Glomerular endothelial cell (primary cell): Measurements from ENCODE around the gene KCNJ10. TPM values are rescaled to one million over a fixed set of nuclear protein-coding genes. Genes with fewer than 3 reads are reported as not detected.
A peak's percentile ranks its signal among the peaks of the same experiment; 100 is the strongest.

Experiments
- DNase-seq: peaks from one replicate; pipeline ENCODE4 v3.0.0-alpha.2; 2011; ENCODE audit warnings: low read depth, low spot score; ENCODE audit errors: extremely low read depth
- total RNA-seq: library from RNA; depleted of rRNA; stranded (reverse); fragments of >200 nt; gene quantifications from 2 replicates; pipeline ENCODE4 v1.2.3, GENCODE V29; 2015

KCNJ10 gene
- total RNA-seq, 1 donor from 2014 or later: not detected

DNA sequence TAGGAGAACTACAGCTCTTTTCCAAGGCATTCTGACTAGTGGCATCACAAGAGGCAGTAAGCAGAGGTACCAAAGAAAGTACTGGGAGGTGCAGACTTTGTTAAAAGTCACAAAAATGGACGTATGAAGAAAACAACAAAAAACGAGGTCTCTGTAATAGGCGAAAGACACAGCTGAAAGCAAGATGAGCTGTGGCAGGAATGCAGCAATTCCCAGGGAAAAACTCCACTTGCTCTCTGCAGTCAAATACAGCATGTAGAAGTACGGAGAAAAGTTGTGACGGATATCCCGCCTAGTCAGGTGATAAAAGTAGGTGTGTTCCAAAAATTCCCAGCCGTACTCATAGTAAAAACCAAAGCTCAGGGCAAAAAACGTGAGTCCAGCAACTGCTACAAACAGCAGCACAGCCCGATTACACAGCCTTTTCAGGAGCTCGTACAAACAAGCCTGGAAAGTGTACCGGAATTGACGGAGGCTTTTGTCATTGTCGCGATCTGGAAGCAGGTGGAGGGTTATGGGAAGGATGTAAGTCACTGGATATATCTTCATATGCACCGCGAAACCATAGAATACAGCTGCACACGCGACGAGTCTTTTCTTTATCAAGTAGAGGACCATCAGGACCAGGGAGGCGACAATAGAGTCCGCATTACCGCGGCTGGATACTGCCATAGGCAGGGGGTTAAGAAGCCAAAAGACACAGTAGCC lies 39.1 kb downstream of the KCNJ10 start:
- DNase-seq: no peak

DNA sequence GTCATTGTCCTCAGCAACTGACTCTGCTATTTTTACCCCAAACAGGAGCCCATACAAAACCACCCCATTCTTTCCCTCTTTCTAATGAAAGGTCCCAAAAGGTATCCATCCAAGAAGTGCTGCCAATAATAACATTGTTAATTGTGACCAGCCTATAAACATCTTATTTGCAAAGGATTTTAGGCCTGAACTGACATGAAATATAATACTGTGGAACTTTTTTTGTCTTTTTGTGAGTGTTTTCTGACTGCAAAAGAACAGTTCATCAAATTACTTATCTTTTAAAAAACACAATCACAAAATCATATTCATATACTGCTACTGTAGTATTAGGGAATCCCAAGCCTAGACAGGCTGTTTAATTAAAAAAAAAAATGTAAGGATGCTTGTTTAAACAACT lies 41.5 kb downstream of the KCNJ10 start:
- DNase-seq: no peak

DNA sequence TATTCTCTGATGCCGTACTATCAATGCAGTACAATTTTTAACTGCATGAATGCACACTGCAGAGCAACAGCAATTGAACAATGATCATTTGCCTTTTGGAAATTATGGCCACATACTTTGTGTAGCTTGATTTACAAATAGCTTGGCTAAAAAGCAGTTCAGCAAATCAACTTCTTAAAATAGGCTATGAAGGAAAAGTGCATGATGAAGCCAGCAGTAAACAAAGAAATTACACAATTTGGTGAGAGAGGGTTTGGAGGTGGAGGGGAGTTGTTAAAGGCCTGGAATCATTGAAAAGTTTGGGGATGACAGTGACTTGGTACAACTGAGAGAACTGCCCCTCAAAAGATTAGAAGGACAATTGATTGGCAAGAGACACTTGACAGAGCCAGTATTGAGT lies 44.6 kb downstream of the KCNJ10 start:
- no peak for DNase-seq

DNA sequence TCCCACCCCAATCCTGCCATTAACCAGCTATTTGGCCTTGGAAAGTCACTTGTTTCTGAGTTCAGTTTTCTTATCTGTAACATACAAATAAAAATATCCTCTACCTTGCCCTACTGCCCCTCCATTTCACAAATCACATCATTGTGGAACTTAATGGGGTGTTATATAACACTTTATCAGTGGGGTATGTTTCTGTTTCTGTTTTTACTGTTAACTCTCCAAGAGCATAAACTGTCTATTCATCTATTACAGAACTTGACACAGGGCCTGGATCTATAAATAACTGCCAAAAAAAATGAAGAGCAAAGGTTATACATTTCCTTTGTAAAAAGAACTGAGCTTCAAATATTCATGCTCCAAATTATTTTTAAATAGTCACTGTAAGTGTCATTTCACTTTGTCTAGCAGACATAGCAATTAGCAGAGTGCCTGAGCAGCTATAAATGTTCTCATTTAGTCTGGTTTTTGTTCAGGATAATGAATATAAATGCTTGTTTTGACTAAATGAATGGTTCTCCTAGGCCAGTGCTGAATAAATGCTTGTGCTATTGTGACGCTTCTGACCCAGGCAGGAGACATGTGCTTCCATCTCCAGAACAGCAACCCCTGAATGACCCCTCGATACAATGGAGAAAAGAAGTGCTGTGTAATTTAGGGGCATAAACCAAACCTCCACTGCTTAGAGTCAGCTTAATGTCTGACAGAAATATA lies 45.6 kb downstream of the KCNJ10 start:
- DNase-seq: no peak

DNA sequence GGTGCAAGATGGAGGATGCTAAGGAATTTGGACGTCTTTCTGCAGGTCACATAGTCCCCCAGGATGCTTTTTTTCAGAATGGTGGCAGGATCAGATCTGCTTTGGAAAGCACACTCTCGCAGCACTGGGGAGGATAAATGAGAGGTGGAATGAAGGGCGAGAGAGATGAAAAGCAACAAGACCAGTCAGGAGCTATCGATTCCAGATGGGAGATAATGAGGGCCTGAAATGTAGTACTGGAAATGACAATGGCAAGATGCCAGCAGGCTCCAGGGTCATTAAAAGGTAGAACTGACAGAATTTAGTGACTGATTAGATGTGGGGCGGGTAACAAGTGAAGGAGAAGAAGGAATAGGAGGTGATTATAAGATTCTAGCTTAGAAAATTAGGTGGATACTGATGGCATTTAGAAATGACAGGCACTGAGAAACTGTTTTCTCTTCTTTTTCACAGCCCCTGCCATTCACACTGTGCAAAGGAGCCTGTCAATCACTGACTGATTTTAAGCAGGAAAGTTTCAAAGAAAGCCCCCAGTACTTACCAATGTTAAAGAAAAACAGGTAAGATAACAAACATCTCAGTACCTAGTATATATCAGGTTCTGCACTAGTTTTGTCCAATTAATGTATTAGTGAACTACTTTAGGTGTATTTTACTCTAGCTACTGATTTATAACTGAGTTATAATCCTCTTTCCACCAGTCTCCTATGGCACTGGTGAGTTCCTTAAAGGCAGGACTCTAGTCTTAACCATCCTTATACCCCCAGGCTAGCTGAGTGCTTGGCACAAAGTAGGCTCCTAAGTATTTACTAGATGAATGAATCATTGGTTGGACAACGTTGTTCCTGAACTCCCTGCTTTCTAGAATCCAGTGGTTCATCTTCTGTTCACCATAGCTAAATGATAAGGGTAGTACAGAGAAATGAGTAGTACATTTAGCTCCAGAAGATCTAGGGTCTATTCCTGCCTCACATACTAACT lies 47.3 kb downstream of the KCNJ10 start:
- DNase-seq: no peak

DNA sequence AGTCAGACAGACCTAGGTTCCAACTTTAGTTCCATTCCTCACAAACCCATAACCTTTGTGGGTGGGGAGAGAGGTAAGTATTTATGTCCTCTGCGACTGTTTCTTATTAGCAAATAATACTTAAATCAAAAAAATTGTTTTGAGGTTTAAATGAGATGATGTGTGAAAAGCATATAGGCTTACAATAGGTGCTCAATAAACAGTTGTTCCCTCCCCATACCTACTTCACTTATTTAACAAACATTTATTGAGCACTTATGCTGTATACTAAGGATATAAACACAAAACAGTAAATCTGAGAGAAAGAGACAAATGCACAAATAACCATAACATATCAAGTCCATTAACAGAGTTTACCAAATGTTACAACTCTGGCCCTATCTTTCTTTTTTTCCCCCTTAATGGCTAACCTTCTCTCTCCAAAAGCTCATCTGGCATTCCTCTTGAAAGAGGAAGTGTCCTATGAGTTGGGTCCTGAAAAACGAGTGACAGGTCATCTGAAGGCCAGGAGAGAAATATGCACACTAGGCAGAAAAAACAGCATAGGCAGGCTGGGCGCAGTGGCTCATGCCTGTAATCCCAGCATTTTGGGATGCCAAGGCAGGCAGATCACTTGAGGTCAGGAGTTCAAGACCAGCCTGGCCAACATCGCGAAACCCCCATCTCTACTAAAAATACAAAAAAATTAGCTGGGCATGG lies 48.4 kb downstream of the KCNJ10 start:
- DNase-seq: no peak

DNA sequence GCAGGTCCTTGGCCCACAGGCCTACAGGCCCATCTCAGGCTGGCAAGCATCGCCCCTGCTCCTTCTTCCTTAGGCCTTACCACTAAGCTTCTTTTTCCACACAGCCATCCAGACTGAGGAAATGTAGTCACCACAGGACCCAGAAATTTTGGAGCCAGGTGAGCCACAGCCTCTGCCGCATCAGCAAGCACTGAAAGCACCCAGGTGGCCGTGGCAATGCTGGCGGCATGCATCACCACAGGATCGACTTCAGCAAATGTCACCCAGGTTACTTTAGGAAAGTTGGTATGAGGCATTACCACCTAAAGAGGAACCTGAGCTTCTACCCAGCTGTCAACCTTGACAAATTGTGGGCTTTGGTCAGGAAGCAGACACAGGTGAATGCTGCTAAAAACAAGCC lies 49.8 kb downstream of the KCNJ10 start:
- DNase-seq: no peak

DNA sequence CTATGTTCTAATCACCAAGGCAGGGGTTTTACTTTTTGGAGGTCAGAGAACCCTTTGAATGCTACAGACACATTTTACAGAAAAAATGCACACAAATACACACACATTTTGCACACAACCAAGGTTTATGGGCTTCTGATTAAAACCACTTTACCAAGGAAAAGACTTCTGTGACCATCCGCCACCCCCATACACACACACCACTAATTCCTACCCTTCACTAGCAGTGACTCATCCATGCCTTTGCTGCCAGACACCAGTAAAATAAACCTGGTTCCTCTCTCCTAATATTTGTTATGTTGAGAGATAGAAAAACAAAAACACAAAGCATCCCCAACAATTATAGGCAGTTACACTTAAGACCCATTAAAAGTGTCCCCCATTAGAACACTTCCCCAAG lies 51.1 kb downstream of the KCNJ10 start:
- DNase-seq: no peak

DNA sequence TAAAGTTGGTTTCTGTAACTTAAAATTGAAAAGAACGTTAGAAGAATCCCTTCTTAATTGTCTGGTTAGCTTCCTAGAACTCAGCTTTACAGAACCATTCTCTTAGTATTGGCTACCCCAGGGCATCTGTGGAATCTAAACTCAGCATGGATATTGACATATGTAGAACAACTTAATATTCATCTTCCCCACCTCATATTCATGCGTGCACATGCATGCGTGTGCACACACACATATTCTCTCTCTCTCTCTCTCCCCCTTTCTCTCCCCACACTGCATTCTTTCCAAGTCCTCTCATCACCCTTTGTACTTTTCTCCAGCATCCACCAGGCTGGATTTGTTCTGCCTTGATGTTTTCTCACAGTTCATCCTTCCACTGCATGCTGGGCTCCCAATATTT lies 51.6 kb downstream of the KCNJ10 start:
- no peak for DNase-seq

DNA sequence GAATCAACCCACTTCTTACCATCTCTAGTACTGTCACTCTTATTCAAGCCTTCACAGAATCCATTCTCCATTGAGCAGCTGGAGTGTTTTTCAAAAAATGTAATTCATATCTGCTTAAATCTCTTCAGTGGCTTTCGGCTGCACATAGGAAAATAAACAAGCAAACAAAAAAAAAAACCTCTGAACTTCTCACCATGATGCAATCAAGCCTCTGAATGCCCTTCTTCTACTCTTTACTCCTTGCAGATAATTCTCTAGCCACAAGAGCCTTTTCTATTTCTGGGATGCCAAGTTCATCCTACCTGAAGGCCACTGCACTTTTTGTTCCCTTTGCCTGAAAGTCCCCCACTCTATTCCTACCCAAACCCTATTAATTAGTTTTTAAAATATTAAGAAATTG lies 52.4 kb downstream of the KCNJ10 start:
- DNase-seq: no peak

DNA sequence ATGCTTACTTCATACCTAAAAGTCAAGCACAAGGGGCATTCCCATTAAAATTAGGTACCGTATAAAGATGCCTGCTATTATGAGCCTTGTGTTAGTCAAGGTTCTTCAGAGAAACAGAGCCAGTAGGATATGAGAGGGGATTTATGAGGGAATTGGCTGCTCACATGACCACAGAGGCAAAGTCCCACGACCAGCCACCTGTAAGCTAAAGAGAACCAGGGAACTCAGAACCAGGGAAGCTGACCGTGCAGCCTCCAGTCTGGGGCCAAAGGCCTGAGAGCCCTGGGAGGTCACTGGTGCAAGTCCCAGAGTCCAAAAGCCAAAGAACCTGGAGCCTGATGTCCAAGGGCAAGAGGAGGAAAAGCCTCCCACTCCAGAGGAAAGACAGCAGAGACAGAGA lies 58.2 kb downstream of the KCNJ10 start:
- DNase-seq: no peak

DNA sequence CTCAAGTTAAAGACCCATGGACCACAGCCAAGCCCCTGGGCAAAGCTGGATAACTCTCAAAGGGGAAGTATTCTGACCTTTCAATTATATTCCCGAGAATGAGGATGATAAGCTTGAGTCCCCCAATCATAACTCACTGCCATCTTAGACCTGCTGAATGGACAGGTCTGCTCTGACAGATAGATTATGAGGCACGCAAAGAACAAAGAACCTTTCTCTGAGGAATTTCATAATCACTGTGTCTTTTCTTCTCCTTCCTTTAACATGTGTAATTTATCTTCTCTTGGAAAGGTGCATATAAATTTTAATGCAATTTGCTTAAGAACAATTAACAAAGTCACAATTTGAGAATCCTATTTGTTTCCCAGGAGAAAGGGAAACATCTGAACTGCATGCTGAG lies 60.2 kb downstream of the KCNJ10 start:
- no peak for DNase-seq

DNA sequence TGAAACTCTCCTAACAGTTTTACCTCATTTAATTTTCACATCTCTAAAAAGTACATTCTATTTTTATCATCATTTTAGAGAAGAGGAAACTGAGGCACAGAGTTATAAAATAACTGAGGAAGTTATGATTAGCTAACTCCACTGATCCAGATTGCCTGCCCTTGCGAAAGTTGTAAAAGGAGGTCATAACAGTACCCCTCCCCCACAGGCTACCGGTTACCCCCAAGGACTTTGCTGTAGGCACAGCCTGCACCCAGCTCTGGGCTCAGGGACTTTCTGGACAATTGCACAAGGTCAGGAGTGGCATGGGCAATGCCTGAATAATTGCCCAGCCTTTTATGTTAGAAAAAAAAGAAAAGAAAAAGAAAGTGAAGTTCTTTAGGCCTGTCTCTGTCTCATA lies 60.9 kb downstream of the KCNJ10 start:
- DNase-seq: no peak

DNA sequence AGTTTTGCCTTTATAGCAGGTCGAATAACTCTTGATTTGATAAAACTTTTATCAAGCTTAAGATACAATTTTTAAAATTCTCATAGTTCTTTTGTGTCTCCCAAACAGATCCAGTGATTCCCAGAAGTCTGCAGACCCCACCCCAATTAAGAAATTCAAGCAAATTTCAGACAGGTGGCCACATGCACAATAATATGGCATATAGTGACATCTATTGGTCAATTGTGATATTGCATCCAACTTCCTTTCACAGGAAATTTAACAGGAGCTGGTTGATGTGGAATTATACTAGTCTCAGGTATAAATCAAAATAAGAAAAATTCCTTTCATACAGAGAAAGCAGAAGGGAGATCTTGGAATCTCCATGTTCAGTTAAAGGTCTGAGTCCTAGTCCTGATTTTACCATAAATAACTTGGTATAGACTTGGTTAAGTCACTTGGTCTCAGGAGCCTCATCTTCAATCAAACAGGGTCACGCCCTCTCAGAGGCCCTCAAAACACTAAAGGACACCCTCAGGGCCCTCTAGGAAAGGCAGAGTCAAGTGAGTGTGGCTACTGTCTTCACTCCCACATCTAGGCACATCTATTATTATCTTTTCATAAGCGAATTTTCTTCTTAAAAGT lies 62.3 kb downstream of the KCNJ10 start:
- no peak for DNase-seq

DNA sequence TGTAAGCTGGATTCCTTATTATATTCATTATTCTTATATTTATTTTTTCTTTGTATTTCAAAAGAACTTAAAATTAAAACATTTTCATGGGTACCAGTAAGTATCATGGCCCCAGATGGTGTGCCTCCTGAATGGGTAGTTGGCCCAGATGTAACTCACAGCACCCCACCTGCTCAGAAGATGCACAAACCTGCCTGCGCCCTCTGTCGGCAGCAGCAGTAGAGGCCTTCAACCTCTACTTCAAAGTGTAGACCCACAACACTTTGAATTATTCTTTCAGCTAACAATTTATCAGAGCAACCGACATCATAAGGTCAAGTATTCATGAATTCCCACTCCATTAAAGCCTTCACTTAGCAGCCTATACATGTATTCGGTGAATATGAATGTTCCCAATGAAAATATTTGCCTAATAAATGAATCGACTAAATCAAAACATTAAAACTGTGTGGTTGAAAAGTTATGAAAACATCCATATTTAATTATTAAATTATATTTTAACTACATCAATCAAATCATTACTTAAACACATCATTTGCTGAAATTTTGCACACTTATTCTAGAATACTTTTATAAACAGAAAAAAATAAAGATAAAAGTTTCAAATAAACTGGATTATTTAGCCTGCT lies 63.5 kb downstream of the KCNJ10 start:
- peak; percentile 23 for DNase-seq

DNA sequence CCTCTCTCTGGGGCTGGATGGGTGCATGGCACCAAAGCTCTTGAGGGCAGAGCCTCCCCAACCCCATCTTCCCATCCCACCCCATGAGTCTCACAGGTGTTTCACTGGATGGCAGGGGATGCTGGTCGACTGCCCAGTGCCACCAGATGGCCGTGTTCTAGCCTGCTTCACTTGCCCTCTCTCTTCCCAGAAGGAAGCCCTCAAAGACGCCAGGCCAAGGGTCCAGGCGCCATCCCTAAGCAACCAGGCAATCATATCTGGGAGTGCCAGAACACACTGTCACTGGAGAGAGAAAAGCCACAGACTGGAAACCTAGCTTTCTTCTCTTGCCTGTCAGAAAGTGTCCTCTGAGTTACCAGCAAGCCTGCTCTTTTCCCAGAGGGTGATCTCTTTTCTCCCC lies 64.9 kb downstream of the KCNJ10 start:
- DNase-seq: no peak

DNA sequence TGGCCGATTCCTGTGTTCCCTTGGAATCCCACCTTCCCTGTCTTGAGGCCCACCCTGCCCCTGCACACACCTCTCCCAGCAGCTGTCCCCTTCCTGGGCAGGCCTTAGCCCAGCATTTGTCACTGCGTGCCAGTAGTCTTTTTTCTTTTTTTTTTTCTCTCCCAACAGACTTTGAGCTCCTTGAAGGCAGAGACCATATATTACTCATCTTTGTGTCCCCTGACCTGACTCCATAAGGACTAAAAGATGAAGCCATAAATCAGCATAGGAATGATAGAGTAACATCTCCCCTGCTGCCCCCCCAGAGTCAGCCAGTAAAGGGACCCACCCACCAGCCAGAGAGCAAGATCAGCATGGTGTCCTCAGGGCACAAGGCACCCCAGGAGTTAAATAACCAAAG lies 65.5 kb downstream of the KCNJ10 start:
- no peak for DNase-seq

DNA sequence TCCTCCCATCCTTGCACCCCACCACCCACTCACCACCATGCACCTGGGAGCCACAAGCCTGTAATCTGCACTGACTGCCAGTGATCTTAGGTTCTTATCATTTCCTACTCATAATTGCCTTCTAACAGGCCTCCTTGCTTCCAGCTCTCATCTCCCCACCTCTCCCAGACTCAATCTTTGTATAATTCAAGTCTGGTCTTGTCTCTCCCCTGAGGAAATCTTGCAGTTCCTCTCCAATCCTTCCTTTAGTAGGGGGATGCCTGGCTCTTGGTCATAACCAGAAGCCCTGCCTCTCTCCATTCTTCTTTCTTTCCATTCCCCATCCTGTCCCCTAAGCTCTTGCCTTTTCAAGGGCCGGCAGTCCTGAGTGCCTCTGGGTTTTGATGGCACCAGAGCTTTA lies 66.0 kb downstream of the KCNJ10 start:
- no peak for DNase-seq

DNA sequence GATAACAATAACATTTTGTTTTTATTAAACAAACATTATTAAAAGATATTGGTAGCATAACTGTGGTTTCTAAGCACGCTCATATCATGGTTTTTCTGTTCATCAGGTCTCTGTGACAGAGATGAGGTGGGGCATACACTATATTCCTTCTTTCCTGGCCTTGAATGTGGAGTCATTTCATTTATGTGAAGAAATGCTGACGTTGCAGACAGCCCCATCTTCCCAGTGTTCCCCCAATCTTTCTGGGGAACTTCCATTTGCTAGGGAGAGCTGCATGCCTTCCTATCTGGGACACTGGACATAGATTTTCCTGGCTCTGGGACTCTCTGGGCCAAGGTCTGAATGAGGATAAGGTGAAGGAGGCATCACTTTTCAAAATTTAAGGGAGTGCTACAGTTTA lies 68.5 kb downstream of the KCNJ10 start:
- no peak for DNase-seq

DNA sequence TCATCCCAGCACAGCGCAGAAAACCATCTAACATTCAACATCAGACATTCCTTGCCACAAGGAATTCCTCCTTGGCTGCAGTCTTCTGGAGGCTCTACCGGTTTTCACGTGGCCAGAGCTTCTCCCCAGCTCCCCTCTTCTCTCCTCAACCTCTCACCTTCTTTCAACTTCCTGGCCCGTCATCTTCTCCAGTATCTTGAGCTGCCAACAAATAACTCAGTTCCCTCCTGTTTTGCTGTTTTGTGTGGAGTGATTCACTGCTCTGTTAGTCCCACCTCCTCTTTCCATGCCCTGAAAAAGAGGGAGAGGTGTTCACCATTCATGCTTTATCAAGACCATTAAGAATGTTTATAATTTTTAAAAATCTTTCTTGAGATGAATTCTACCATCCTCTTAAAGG lies 70.8 kb downstream of the KCNJ10 start:
- DNase-seq: no peak
